GM20000 (cell line): ENCODE data around the gene MFF.

Experiments used
- DNase-seq: peaks from one replicate; pipeline ENCODE4 v3.0.0; 2012; ENCODE audit warnings: low spot score
- CTCF ChIP-seq: IDR thresholded peaks from 2 replicates; pipeline ENCODE4 v1.5.1; 2012; ENCODE audit warnings: mild to moderate bottlenecking, control low read depth; ENCODE audit errors: extremely low read depth, missing control alignments

The MFF gene

GRCh38 chr2:227389231-227389630 is 64.2 kb downstream of the MFF start:
- no peak for TF ChIP-seq CTCF
- DNase-seq: no peak

- no peak for TF ChIP-seq CTCF
- DNase-seq: no peak
Measured at GRCh38 chr2:227389661-227390060, 64.6 kb downstream of the MFF start.

- no peak for TF ChIP-seq CTCF
- no peak for DNase-seq
Measured at GRCh38 chr2:227390468-227391256, 65.6 kb downstream of the MFF start.

- no peak for DNase-seq
Measured at GRCh38 chr2:227394401-227394800, 69.3 kb downstream of the MFF start.

GRCh38 chr2:227395556-227395955 is 70.5 kb downstream of the MFF start:
- TF ChIP-seq CTCF: no peak
- DNase-seq: no peak

More at GRCh38 chr2:227394401-227394800, 69.3 kb downstream of the MFF start:
- TF ChIP-seq CTCF: no peak

- TF ChIP-seq CTCF: no peak
Measured at GRCh38 chr2:227397562-227397961, 72.5 kb downstream of the MFF start.

GRCh38 chr2:227398684-227399670 is 73.9 kb downstream of the MFF start:
- DNase-seq: no peak
- TF ChIP-seq CTCF: no peak

More at GRCh38 chr2:227397562-227397961, 72.5 kb downstream of the MFF start:
- DNase-seq: no peak
